ENCODE measurements around the gene RBMS3. TPM values are rescaled to one million over a fixed set of nuclear protein-coding genes. Genes with fewer than 3 reads are reported as not detected.

Gene RBMS3
- total RNA-seq, 3 donors from 2014 or later: 4.6 to 53.6 (median 11.7) TPM

DNA sequence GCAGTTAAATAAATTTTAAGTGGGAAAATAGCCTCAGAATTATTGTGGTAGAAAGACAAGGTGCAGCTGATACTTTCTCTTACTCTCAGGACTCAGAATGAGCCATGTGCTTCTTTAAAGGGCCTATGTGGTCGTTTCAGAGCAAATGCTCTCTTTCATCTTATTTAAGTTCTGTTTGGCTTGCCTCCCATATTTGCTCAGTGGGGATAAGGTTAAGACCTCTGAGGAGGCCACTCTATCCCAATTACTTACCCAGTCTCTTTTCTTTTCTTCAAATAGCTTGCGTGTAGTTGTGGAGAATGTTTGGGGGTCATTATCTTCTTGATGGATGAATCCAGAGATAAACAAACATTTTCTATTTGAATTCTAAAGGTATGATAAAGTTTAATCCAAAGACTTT is 221.9 kb downstream of the RBMS3 start:
- no peak for ATAC-seq

GRCh38 chr3:29503314-29503713 is 222.4 kb downstream of the RBMS3 start:
- Histone ChIP-seq H3K4me3 (no peak overlapping the region), H3K9me3 (no peaks in the 10 kb centered on the region), H3K4me1 (ENCODE audit: low read depth) (no peaks in the 10 kb centered on the region), H3K36me3 (ENCODE audit: low read depth) (no peaks in the 10 kb centered on the region)
- DNase-seq (no peak), ATAC-seq (no peak)
- TF ChIP-seq, protein P1, sequence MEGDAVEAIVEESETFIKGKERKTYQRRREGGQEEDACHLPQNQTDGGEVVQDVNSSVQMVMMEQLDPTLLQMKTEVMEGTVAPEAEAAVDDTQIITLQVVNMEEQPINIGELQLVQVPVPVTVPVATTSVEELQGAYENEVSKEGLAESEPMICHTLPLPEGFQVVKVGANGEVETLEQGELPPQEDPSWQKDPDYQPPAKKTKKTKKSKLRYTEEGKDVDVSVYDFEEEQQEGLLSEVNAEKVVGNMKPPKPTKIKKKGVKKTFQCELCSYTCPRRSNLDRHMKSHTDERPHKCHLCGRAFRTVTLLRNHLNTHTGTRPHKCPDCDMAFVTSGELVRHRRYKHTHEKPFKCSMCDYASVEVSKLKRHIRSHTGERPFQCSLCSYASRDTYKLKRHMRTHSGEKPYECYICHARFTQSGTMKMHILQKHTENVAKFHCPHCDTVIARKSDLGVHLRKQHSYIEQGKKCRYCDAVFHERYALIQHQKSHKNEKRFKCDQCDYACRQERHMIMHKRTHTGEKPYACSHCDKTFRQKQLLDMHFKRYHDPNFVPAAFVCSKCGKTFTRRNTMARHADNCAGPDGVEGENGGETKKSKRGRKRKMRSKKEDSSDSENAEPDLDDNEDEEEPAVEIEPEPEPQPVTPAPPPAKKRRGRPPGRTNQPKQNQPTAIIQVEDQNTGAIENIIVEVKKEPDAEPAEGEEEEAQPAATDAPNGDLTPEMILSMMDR (IDR thresholded peaks at IDR 0.05): no peak
- intact Hi-C loops (cut with DNase I, micrococcal nuclease): no loop called here

More for the DNA sequence above, 221.9 kb downstream of the RBMS3 start:
- H3K36me3 ChIP-seq (ENCODE audit: low read depth): no peaks in the 10 kb centered on the region
- H3K4me3 ChIP-seq: no peak overlapping the region
- intact Hi-C loops (cut with DNase I, micrococcal nuclease): no loop called here
- H3K4me1 ChIP-seq (ENCODE audit: low read depth): no peaks in the 10 kb centered on the region
- no peaks in the 10 kb centered on the region for H3K9me3 ChIP-seq
- no peak for DNase-seq
- TF ChIP-seq, protein P1 (IDR thresholded peaks at IDR 0.05): no peak

DNA sequence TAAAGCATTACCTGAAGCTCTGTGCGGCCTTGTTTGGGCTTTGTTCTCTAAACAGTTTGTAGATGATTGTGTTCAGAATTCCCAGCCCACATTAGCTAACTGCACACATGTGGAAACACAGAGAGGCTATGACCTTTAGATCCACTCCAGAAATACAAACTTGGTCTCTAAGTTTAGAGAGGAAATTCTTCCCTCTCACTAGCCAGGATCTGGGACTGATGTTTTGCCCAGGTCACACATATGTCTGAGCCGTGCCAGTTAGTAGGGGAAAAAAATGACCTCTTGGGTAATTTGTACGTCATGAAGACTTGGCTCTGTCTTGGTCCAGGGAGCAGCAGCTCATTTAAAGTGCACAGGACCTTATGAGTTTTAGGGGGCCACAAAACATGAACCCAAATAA is 223.1 kb downstream of the RBMS3 start:
- no peaks in the 10 kb centered on the region for H3K4me1 ChIP-seq (ENCODE audit: low read depth)
- DNase-seq (peak in 1 of 3 donors; percentile 10), ATAC-seq (peak; percentile 32)
- intact Hi-C loops (cut with DNase I, micrococcal nuclease): no loop called here
- H3K4me3 ChIP-seq: no peak overlapping the region
- H3K36me3 ChIP-seq (ENCODE audit: low read depth): no peaks in the 10 kb centered on the region
- H3K9me3 ChIP-seq: no peaks in the 10 kb centered on the region
- TF ChIP-seq, protein P1 (IDR thresholded peaks at IDR 0.05): no peak

GRCh38 chr3:29506502-29506901 is 225.6 kb downstream of the RBMS3 start:
- no peaks in the 10 kb centered on the region for H3K9me3 ChIP-seq
- intact Hi-C loops (cut with DNase I, micrococcal nuclease): no loop called here
- no peaks in the 10 kb centered on the region for H3K36me3 ChIP-seq (ENCODE audit: low read depth)
- DNase-seq: no peak
- H3K4me3 ChIP-seq: no peak overlapping the region
- H3K4me1 ChIP-seq (ENCODE audit: low read depth): no peaks in the 10 kb centered on the region
- TF ChIP-seq, protein P1 (IDR thresholded peaks at IDR 0.05): no peak
- ATAC-seq: no peak

DNA sequence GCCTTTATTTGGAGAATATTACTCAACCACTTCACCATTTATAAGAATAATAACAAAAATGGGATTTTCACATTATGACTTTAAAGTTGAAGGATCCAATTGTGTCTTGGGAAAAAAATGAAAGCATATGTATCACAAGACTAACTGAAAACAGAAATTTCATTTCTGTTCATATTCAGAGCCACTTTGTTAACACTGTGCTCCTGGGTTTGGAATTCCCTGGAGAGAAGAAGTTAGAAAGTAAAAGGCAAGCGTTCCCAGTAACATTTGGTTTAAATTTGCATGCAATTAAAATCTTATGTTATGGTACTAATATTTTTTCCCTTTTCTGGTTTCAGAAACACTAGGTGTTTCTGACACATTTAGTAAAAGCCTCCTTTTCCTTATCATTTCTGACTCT is 230.8 kb downstream of the RBMS3 start:
- ATAC-seq: no peak

More for the DNA sequence above, 230.8 kb downstream of the RBMS3 start:
- intact Hi-C loops (cut with DNase I, micrococcal nuclease): no loop called here
- H3K4me1 ChIP-seq (ENCODE audit: low read depth): no peaks in the 10 kb centered on the region
- H3K9me3 ChIP-seq: no peaks in the 10 kb centered on the region
- TF ChIP-seq, protein P1 (IDR thresholded peaks at IDR 0.05): no peak
- no peaks in the 10 kb centered on the region for H3K36me3 ChIP-seq (ENCODE audit: low read depth)
- H3K4me3 ChIP-seq: no peak overlapping the region
- no peak for DNase-seq
